MCF 10A (cell line): ENCODE measurements around the gene SLC4A2. TPM values are rescaled to one million over a fixed set of nuclear protein-coding genes. Genes with fewer than 3 reads are reported as not detected.

Experiments used
- BruUV-seq: library from RNA; stranded (reverse); fragments of 400-500 nt; replicated peaks from 2 replicates; lab custom pipeline; 2021; lab: Mats Ljungman, UMichigan
- CTCF ChIA-PET: fragments of 300-600 bp; sonication (Branson Sonifier 250); formaldehyde crosslinking; extraction: SDS; loops from one replicate; lab custom pipeline; 2021; ENCODE audit warnings: antibody characterized with exemption, inconsistent platforms; lab: Yijun Ruan, JAX
- POLR2A ChIA-PET: fragments of 300-600, 350-650 bp; sonication (Branson Sonifier 250); formaldehyde crosslinking; extraction: SDS; loops from one replicate; lab custom pipeline; 2020; ENCODE audit warnings: antibody characterized with exemption, inconsistent platforms; lab: Yijun Ruan, JAX
- DNase-seq: peaks from one replicate; pipeline ENCODE4 v3.0.0-alpha.2; 2018; ENCODE audit not compliant: unreplicated experiment
- H3K27ac Mint-ChIP-seq: one replicate; pipeline ENCODE4 v1.8.0; 2022; ENCODE audit warnings: mild to moderate bottlenecking, low read depth, mixed read lengths; ENCODE audit not compliant: unreplicated experiment
- H3K27me3 Mint-ChIP-seq: one replicate; pipeline ENCODE4 v1.8.0; 2022; ENCODE audit warnings: mixed read lengths; ENCODE audit not compliant: insufficient read depth, unreplicated experiment
- H3K36me3 Mint-ChIP-seq: one replicate; pipeline ENCODE4 v1.8.0; 2022; ENCODE audit warnings: mild to moderate bottlenecking, moderate library complexity, mixed read lengths; ENCODE audit not compliant: insufficient read depth, unreplicated experiment
- H3K4me1 Mint-ChIP-seq: one replicate; pipeline ENCODE4 v1.8.0; 2022; ENCODE audit warnings: mixed read lengths; ENCODE audit not compliant: insufficient read depth, unreplicated experiment
- H3K4me3 Mint-ChIP-seq: one replicate; pipeline ENCODE4 v1.8.0; 2022; ENCODE audit warnings: mild to moderate bottlenecking, moderate library complexity, mixed read lengths; ENCODE audit not compliant: unreplicated experiment
- H3K9me3 Mint-ChIP-seq: one replicate; pipeline ENCODE4 v1.8.0; 2022; ENCODE audit warnings: mixed read lengths; ENCODE audit not compliant: unreplicated experiment
- CTCF ChIP-seq: fragments of 200-600 bp; IDR thresholded peaks from one replicate; pipeline ENCODE4 v1.8.0; 2022; ENCODE audit warnings: antibody characterized with exemption, mild to moderate bottlenecking; ENCODE audit not compliant: unreplicated experiment
- intact Hi-C: fragments of 100-400 bp; cut with micrococcal nuclease; formaldehyde crosslinking; loops from 2 replicates; pipeline ENCODE4 v1.14.1; 2022
- total RNA-seq: library from RNA; stranded (reverse); gene quantifications from 2 replicates; pipeline ENCODE4 v1.2.3, GENCODE V29; 2022

Gene SLC4A2
- total RNA-seq, 1 experiment from 2014 or later: 112 TPM

GRCh38 chr7:151076863-151077704 lies 17.7 kb downstream of the SLC4A2 start:
- TF ChIP-seq CTCF: peak; percentile 36
- no TSS peak for BruUV-seq
- H3K27ac Mint-ChIP-seq: no peak overlapping the region
- intact Hi-C loops: no loop called here
- no peak for DNase-seq
- no peaks in the 10 kb centered on the region for H3K27me3 Mint-ChIP-seq
- no peak overlapping the region for H3K4me3 Mint-ChIP-seq
- H3K4me1 Mint-ChIP-seq: peaks cover 16% of the 10 kb centered on the region
- CTCF ChIA-PET: interaction anchor here (1.5 to 2.2 kb wide), 3 partner anchors 11 to 33 kb away, joined by 4 to 8 read pairs (median 4); no protein-coding TSS in a partner anchor
- H3K36me3 Mint-ChIP-seq: peaks cover 36% of the 10 kb centered on the region
- POLR2A ChIA-PET: interaction anchor here (0.6 to 2.4 kb wide), 4 partner anchors 14 to 51 kb away, joined by 3 to 13 read pairs (median 6); no protein-coding TSS in a partner anchor
- no peaks in the 10 kb centered on the region for H3K9me3 Mint-ChIP-seq

DNA sequence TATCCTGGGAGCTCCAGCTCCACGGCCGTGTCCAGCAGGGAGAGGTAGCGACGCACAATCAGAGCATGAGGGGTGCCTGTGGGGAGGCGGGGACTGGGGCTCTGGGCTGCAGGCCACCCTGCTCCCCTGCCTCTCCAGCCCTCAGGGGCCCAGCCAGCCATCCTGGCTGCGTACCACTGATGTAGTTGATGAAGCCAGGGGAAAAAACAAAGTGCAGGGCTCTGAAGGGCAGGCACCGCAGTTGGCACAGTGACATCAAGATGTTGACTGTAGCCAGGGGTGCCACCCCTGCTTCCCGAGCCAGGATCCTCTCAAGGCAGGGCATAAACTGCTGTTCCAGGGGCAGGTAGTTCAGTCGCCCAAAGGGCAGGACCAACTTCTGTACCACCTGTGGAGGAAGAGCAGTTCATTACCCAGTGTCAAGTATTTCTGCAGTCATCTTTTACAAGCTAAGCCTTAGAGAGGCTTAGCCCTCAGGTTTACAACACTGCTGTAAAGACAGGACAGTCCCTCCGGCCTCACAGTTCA lies 18.4 kb downstream of the SLC4A2 start:
- DNase-seq: no peak
- ChIA-PET CTCF (interaction anchor here (0.7 to 2.2 kb wide), 4 partner anchors 18 to 293 kb away, joined by 4 to 8 read pairs (median 4); no protein-coding TSS in a partner anchor), POLR2A (interaction anchor here (0.6 to 2.4 kb wide), 5 partner anchors 10 to 52 kb away, joined by 3 to 7 read pairs (median 4); partner anchors contain the start of gene ABCB8)
- Mint-ChIP-seq H3K4me3 (peak overlapping the region; percentile 25), H3K27ac (no peak overlapping the region), H3K36me3 (peaks cover 36% of the 10 kb centered on the region), H3K4me1 (peaks cover 21% of the 10 kb centered on the region), H3K9me3 (no peaks in the 10 kb centered on the region), H3K27me3 (no peaks in the 10 kb centered on the region)
- BruUV-seq: no TSS peak
- intact Hi-C loops: no loop called here
- no peak for TF ChIP-seq CTCF

DNA sequence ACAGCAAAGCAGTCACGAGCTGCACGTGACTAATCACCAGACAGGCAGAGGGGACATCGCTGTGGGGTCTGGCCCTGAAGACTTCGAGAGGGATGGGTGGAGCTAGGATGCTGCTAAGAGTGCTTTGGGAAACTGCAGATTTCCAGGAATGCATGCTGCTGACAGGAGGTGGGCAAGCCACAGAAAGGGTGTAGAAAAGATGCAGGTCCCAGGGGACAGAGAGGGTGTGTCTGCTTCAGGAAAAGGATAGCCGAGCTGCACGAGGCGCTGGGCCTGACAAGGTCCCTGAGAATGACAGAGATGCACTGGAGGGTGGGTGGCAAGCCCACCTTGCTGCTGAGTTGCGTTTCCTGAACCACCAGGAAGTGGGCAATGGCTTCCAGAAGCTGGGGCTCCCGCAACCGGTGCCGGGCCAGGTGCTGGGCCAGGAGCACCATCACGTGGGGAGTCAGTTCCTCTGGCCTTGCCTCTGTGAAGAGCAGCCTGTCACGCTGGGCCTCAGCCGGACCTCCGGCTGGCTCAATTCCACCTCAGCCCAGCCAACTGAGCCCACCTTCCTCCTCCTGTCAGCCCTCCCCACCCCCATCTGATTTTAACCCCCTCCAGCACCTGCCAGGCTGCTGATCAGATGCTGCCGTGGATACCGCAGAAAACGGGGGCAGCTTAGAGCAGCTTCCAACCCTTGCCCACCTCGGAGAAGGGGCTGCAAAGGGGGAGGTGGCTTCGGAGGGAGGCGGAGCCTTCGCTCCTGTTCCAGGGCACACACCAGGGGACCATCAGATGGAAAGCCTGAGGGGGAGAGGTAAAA lies 19.0 kb downstream of the SLC4A2 start:
- ChIA-PET POLR2A (interaction anchor here (0.6 to 2.4 kb wide), 5 partner anchors 11 to 50 kb away, joined by 3 to 7 read pairs (median 3); partner anchors contain the start of gene ABCB8), CTCF (interaction anchor here (0.7 to 1.5 kb wide), 3 partner anchors 18 to 293 kb away, joined by 4 read pairs; no protein-coding TSS in a partner anchor)
- H3K4me1 Mint-ChIP-seq: peaks cover 24% of the 10 kb centered on the region
- H3K27ac Mint-ChIP-seq: no peak overlapping the region
- no peaks in the 10 kb centered on the region for H3K27me3 Mint-ChIP-seq
- peaks cover 39% of the 10 kb centered on the region for H3K36me3 Mint-ChIP-seq
- no peak for TF ChIP-seq CTCF
- intact Hi-C loops: no loop called here
- DNase-seq: no peak
- BruUV-seq: no TSS peak
- no peaks in the 10 kb centered on the region for H3K9me3 Mint-ChIP-seq
- peak overlapping the region; percentile 91 for H3K4me3 Mint-ChIP-seq
